HG02870 (cell line): ENCODE measurements around the gene TUBA3E.
"Not testable (repeated sequence)": the region's sequence is repeated elsewhere in the genome, so short reads cannot be mapped to it uniquely, and the experiment has no call there.

Experiments
- ATAC-seq: cut with Tn5 transposase; IDR thresholded peaks from one replicate; pipeline ENCODE4 v1.9.1; 2021; ENCODE audit warnings: mild to moderate bottlenecking, moderate library complexity; ENCODE audit not compliant: unreplicated experiment

The TUBA3E gene

DNA sequence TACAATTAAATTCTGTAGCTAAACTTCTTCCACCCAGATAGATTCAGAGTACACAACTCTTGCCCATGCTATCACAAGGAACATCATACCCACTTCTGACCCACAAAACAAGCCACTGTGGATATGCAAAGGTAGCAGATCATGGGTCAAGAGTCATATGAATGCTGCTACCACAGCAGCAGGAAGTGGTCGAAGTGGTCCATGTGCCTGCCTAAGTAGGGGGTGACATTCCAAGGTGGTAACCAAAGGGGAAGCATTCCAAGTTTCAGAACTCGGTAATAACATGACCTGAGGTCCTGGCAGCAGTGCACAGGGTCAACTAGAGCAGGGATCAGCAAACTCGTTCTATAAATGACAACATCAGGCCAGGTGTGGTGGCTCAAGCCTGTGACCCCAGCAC is 5.8 kb downstream of the TUBA3E start:
- ATAC-seq = not testable (repeated sequence)

DNA sequence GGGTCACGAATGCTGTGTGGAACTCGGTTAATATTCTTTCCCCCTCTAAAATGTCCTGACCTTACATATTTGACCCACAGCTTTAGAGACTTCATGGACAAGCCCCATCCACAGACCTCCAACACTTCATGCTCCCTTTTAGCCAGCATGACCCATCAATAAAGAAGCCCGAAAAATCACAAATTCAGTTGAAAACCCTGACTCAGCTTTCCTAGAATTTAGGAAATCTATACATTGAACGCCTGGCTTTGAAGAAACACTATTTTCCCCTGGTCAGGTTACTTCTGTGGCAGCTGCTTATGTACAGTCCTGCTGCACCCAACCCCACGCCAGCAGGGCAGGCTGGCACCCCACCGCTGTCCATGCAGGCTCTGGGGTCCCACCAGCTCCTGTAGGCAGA is 6.9 kb downstream of the TUBA3E start:
- ATAC-seq = not testable (repeated sequence)

- ATAC-seq = no peak
Observed at GRCh38 chr2:130190237-130190636, 8.0 kb downstream of the TUBA3E start.

DNA sequence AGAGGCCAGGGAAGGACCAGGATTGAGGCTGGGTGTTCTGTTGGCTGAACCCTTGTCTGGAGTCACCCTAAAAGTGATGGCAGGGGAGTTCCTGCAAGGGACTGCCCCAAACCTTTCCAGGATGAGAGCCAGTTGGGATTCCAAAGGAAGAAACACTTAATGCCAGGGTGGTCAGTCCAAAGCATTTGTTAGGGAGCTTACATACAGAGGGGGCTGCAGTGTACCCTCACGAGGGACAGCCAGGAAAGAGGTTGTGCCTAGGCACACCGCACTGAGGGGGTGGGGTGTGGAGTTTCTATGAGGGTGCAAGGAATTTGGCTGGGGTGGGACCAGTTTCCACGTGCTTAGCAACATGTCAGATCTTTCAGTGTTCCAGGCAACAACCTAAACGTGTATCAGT is 9.3 kb downstream of the TUBA3E start:
- ATAC-seq = not testable (repeated sequence)

DNA sequence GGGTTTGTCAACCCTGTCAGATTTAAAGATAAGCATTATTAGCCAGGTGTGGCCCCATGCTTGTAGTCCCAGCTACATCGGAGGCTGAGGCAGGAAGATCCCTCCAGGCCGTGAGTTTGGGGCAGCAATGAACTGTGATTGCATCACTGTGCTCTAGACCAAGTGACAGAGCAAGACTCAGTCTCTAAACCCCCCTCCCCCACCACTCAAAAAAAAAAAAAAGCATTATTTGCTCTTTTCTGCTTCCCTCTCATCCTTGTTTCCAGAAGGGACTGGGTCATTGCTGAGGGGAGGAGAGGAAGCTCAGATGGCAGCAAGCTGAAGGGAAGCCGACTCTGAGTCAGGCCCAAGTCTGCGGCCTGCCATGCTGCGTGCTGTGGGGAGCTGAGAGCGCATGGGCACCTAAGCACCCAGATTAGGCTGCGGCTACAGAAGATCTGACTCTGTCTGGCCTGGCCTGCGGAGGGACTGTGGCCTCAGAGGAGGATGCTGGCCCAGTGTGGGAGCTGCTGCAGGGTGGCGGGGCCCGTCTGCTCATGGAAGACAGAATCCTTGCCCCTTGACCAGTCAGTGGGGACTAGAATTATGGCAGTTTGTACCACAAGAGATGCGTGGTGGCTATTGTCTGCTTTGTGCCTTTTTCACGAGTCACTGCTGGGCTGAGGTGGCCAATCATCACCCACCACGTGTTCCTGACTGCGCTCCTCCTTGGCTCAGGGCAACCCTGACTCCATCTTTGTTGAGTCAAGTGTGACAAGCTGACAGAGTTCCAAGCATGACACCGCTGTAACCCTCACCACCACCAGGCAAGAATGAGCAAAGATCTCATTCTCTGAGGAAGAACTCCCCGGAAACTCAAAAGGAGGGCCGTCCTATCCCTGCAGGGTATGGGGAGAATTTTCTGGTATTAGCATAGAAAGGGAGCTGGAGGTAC is 10.1 kb downstream of the TUBA3E start:
- ATAC-seq = not testable (repeated sequence)

DNA sequence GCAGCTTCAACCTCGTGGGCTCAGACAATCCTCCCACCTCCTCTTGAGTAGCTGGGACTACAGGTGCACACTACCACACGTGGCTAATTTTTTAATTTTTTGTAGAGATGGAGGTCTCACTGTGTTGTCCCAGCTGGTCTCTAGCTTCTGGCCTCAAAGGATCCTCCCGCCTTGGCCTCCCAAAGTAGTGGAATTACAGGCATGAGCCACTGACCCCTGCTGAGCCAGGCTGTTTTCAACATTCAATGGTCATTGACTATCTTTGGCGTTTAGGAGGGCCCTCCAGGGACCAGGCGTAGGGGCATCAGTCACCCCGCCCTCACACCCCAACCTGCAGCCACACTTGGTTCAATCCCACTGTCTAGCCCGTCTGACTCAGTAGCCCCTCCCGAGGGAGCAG is 11.0 kb downstream of the TUBA3E start:
- ATAC-seq = no peak

- no peak for ATAC-seq
Observed at GRCh38 chr2:130186391-130186790, 11.8 kb downstream of the TUBA3E start.

DNA sequence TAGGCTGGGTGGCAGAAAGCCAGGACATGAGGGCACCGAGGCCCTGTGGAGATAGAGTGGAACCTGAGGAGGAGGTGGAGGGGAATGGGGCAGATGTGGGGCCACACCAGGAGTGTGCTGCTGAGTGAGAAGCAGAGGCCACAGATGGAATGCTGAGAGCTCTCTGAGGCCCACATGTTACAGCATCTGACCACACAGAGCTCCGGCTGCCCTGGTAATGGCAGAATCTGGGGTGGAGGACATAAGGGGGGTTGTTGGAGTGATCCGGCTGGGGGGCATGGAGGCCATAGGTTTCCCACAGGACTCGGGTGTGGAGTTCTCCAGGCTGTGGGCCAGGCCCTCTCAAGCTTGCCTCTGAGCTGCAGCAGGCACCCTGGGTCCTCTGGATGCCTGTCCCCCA is 12.3 kb downstream of the TUBA3E start:
- no peak for ATAC-seq

DNA sequence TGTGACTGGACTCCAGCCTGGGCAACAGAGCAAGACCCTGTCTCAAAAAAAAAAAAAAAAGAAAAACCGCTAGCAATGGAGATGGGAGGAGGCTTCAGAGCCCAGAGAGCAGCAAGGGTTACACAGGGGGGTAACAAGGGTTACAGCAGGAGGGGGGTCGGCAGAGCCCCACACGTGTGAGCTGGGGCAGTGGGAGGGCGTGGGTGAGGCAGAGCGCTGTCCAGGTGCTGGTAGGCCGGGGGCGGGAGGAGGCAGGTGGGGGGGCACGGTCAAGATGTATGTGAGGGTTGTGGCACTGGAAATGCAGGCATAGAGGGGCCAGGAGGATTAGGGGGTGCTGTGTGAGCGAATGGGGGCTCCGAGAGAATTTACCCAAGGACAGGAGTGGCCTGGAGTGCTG is 12.8 kb downstream of the TUBA3E start:
- ATAC-seq = no peak

GRCh38 chr2:130183512-130184373 is 14.5 kb downstream of the TUBA3E start:
- no peak for ATAC-seq

DNA sequence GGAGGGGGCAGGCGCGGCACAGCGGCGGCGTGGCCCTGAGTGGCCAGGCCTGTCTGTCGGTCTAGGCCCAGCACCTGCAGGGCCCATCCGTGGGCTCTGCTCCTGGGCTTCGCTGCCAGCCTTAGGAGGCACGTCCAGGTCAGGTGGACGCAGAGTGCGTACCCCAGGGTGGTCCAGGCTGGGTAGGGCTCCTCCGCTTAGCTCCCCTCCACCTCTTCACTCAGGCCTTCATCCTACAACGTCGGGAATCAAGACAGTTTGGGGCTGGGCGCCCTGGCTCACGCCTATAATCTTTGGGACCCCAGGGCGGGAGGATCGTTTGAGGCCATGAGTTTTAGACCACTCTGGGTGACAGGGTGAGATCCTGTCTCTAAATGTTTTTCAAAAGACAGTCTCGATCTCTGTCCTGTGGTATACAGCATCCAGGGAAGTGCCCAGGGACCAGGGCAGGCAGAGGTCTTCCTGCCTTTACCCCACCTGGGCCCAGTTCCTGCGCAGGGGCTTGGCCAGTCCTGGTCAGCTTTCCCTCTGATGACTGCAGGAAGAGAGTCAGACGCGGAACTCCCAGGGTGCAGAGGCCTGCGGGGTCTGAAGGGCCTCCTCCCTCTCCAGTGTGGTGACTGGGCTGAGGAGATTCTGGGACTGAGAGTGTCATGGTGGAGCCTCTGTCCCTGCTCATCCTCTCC is 15.3 kb downstream of the TUBA3E start:
- not testable (repeated sequence) for ATAC-seq

GRCh38 chr2:130181880-130182682 is 16.2 kb downstream of the TUBA3E start, which contains the start of gene MZT2B:
MZT2B (plus strand) TSS chr2:130182262; CDS start chr2:130182283, 21 bp downstream.
- peak; percentile 79 for ATAC-seq

GRCh38 chr2:130181325-130181879 is 16.8 kb downstream of the TUBA3E start, which contains the start of gene SMPD4:
SMPD4 (minus strand) TSS chr2:130181602; CDS start chr2:130176592, 5,010 bp downstream.
- ATAC-seq = peak; percentile 61

- not testable (repeated sequence) for ATAC-seq
Observed at GRCh38 chr2:130180404-130181324, 17.6 kb downstream of the TUBA3E start.

DNA sequence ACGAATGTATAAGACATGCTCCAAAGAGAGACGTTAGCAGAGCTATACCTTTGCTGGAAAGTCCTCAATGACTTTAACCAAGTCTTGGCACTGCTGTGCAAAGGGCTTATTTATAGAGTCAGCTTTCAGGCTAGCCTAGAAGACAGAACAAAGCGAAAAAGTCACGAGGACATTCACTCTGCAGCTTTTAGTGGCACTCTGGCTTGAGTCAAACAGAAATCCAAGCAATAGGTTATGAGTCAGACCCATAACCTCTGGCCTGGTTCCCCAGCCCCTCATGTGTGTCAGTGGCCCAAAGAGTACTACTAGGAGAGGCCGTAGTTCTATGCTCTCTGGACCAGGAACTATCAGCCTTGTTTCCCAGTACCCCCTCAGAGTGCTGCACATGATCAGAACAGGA is 23.4 kb downstream of the TUBA3E start:
- peak; percentile 87 for ATAC-seq

GRCh38 chr2:130169896-130170295 is 28.3 kb downstream of the TUBA3E start:
- no peak for ATAC-seq

DNA sequence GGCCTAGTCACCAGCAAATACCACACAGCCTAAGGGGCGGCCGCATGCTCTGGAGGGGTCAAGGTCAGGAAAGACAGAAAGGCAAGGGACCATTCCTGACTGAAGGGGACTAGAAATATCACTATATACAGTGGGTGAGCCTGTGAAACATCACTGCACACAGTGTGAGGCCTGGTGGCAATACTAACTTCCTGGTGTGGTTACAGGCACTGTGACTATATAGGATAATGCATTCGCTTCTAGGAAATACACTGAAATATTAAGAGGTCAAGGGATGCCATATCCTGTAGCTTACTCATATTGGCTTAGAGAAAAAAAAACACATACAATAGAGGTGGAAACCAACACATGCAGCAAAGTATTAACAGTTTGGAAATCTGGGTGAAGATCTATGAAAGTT is 29.1 kb downstream of the TUBA3E start:
- not testable (repeated sequence) for ATAC-seq

DNA sequence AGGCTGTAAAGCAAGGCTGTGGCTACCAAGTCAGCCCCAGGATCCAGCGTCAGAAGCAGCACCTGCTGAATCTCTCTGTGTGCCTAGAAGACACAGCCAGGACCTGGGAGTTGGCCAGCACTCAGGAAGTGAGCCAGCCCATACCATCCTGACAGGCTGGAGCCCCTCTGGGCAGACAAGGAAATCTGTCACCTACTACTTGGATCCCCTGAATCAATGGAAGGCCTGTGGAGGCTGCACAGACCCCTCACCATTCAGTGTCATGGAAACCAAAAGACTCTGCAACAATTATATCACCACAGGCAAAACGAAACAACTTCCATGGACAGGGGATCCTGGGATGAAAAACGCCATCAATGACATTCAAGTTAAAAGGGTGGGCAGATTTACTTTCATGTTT is 31.6 kb downstream of the TUBA3E start:
- ATAC-seq = not testable (repeated sequence)
